Measurements from ENCODE around the gene NCOR2.

The NCOR2 gene

DNA sequence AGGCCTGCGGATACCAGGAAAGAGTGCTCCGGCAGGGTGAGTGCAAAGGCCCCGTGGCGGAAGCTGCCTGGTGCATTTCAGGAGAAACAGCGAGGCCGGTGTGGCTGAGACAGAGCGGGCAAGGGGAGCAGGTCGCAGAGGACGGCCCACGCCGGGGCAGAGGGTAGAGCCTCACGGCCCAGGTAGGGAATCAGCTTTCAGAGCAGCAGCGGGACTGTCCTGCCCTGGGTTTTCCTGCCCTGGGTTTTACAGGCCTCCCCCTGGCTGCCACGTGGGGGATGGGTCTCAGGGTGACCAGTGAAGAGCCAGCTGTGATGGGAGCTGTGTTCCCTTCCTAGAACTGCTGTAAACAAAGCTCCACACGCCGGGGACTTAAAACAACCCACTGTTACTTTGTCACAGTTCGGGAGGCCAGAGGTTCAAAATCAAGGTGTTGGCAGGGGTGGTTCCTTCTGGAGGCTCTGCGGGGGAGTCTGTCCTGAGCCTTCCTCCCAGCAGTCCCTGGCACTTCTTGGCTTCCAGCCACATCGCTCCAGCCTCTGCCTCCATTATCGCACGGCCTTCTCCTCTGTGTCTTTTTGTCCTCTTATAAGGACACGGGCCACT is 10.4 kb downstream of the NCOR2 start:
- no peaks in the 10 kb centered on the region for H3K9me3 ChIP-seq (ENCODE audit: control insufficient read depth, insufficient read depth, low read depth, low read length)
- H3K9ac ChIP-seq (ENCODE audit: low read length): peak overlapping the region; percentile 5
- H3K36me3 ChIP-seq (ENCODE audit: control insufficient read depth, insufficient read depth, low read length): no peaks in the 10 kb centered on the region
- H3K4me3 ChIP-seq (ENCODE audit: low read depth, low read length): no peak overlapping the region
- H3K27me3 ChIP-seq (ENCODE audit: control insufficient read depth, insufficient read depth, low read length): no peaks in the 10 kb centered on the region
- peak overlapping the region; percentile 29; the same call in 1 of the 2 replicates for H3K27ac ChIP-seq (ENCODE audit: low read depth, low read length)
- H3K4me1 ChIP-seq (ENCODE audit: control insufficient read depth, insufficient read depth, low read length): peaks cover 62% of the 10 kb centered on the region

DNA sequence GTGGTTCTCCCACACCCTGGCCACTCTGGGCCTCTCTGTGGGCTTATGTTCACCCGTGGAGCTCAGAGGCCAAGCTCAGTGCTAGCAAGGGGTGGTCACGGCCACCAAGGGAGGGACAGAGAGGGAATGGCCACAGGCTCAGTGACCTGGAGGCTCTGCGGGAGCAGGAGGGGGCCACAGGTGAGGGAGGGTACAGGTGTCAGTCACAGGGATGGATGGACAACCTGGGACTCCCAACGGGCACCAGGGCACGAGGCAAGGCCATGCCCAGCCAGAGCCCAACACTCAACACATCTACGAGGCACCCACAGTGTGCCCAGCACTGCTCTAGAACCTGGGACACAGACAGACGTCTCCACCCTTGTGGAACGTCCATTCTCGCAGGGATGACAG is 11.3 kb downstream of the NCOR2 start:
- H3K27me3 ChIP-seq (ENCODE audit: control insufficient read depth, insufficient read depth, low read length): no peaks in the 10 kb centered on the region
- no peak overlapping the region for H3K4me3 ChIP-seq (ENCODE audit: low read depth, low read length)
- no peak overlapping the region for H3K9ac ChIP-seq (ENCODE audit: low read length)
- H3K36me3 ChIP-seq (ENCODE audit: control insufficient read depth, insufficient read depth, low read length): no peaks in the 10 kb centered on the region
- H3K9me3 ChIP-seq (ENCODE audit: control insufficient read depth, insufficient read depth, low read depth, low read length): no peaks in the 10 kb centered on the region
- H3K27ac ChIP-seq (ENCODE audit: low read depth, low read length): no peak overlapping the region
- peaks cover 62% of the 10 kb centered on the region for H3K4me1 ChIP-seq (ENCODE audit: control insufficient read depth, insufficient read depth, low read length)

DNA sequence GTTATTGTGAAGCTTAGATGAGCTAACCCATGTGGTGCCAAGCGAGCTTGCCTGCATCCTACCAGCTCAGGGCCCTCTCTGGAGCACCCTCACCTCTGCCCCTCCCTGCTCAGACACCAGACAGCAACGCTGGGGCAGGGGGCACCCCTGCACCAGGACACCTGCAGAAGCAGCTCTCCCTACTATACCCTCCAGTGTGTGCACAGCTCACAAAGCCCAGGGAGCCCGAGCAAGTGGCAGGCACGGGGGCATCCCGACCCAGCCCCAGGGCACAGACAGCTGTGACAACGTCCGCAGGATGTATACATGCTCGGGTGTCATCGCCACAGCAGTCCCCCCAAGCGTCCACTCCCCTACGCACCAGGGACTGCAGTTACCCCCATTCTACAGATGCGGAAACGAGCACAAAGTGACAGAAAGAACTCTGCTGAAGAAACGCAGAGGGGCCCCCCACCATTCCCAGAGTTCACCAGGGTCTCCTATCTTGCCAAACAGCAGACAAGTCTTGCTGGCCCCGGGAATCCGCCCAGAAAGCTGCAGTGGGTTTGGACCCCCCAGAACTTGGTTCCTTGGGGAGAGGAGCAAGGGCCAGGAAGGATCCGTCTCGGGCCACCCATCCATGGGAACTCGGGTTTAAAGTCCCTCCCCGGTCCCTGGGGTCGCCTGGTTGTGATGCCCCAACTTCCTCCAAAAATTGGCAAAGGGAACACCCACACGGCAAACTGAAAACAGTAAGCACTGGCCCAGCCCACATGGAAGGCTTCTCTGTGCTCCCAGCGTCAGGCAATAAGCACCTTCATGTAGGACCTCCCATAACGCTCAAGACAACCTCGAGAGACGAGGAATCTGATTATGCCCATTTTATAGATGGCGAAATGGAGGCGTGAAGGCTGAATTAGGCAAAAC is 12.0 kb downstream of the NCOR2 start:
- Histone ChIP-seq H3K27me3 (ENCODE audit: control insufficient read depth, insufficient read depth, low read length) (no peaks in the 10 kb centered on the region), H3K4me1 (ENCODE audit: control insufficient read depth, insufficient read depth, low read length) (peaks cover 62% of the 10 kb centered on the region)

DNA sequence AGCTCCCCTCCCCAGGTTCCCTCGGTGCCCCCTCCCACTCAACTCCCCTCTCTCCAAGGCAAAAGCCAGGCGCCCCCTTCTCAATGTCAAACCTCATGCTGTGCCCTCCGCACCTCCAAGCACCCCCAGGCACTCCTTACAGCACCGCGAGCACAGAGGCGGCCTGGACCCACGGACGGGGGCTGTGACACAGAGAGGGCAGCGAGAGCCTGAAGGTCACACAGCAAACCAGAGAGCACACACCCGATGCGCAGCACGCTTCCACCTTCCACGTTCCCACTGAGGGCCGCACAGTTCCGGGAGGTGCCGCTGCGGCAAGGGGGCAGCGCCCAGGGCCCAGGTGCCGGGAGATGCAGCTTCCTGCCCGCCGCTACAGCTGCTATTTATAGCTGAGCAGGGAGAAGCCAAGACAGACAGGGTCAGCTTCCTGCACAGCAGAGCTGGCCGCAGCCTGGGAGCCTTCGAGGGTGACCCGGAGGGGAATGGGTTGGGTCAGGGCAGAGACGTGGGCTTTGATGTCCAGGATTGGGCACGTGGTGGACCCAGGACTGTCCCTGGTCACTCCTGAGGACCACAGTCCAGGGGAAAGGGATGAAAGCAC is 12.9 kb downstream of the NCOR2 start:
- Histone ChIP-seq H3K9ac (ENCODE audit: low read length) (no peak overlapping the region), H3K27me3 (ENCODE audit: control insufficient read depth, insufficient read depth, low read length) (no peaks in the 10 kb centered on the region), H3K4me1 (ENCODE audit: control insufficient read depth, insufficient read depth, low read length) (peaks cover 64% of the 10 kb centered on the region), H3K4me3 (ENCODE audit: low read depth, low read length) (no peak overlapping the region), H3K9me3 (ENCODE audit: control insufficient read depth, insufficient read depth, low read depth, low read length) (no peaks in the 10 kb centered on the region), H3K27ac (ENCODE audit: low read depth, low read length) (no peak overlapping the region), H3K36me3 (ENCODE audit: control insufficient read depth, insufficient read depth, low read length) (no peaks in the 10 kb centered on the region)

More for the DNA sequence above, 12.0 kb downstream of the NCOR2 start:
- Histone ChIP-seq H3K9ac (ENCODE audit: low read length) (no peak overlapping the region), H3K4me3 (ENCODE audit: low read depth, low read length) (no peak overlapping the region), H3K27ac (ENCODE audit: low read depth, low read length) (no peak overlapping the region), H3K9me3 (ENCODE audit: control insufficient read depth, insufficient read depth, low read depth, low read length) (no peaks in the 10 kb centered on the region), H3K36me3 (ENCODE audit: control insufficient read depth, insufficient read depth, low read length) (no peaks in the 10 kb centered on the region)

DNA sequence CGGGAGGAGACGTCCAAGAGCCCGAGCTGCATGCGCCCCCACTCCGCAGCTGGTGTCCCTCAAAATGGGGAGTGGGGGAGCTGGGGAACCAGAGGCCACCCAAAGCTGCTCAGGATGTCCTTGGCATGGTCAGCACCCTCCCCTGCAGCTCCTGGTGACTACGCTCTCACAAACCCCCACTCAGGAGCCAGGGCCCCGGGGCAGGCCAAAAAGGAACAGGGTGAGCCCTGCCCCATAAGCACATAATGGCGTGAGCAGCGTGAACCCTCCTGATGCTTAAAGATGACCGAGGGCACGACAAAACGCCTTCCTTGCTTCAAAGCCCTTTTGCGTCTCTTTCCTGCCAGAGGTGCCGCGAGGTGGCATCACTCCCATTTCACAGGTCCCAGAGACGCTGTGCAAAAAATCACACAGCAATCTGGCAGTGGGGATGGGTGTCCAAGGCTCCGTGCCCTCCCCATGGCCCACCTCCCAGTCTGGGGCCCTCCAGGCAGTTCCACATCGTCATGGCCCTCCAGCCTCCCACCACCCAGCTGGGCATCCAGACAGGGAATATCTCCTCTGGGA is 13.5 kb downstream of the NCOR2 start:
- H3K27ac ChIP-seq (ENCODE audit: low read depth, low read length): no peak overlapping the region

DNA sequence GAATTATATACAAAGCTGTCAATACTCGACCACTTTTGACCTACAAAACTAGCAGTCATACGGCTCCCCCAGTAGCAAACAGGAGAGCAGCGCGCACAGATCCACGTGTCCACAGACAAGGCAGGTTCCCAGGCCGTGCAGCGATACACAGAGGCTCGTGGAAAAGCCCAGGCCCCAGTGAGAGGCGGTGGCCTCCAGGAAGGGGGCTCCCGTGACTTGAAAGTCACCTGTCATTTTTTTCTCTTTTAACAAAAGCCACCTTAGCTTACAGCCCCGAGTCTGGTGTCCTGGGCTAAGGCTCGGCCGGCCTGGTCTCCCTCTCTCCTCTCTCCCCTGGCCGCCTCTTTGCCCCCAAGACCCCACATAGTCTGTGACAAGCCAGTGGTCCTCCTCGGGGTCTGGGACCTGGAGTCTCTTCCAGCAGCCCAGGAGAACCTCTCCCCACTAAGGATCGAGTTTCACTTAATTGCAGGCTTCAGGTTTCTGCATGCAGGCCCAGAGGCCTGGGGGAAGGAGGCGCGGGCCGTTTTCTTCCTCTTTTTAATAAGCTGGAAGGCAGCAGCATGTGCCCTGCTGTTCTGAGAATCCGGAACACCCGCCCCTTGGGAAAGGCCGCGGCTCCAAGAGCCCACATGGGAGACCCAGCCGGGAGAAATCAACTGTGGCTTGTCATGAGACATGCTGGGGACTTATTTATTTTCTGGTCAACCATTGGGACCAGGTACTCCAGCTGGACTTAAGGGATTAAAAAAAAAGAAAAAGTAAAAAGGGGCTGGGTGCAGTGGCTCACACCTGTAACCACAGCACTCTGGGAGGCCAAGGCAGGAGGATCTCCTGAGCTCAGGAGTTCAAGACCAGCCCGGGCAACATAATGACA is 15.9 kb downstream of the NCOR2 start:
- H3K9ac ChIP-seq (ENCODE audit: low read length): peak overlapping the region; percentile 55
- peaks cover 50% of the 10 kb centered on the region for H3K4me1 ChIP-seq (ENCODE audit: control insufficient read depth, insufficient read depth, low read length)
- H3K27ac ChIP-seq (ENCODE audit: low read depth, low read length): no peak overlapping the region; the same call in 1 of the 2 replicates

More for the DNA sequence above, 13.5 kb downstream of the NCOR2 start:
- H3K9me3 ChIP-seq (ENCODE audit: control insufficient read depth, insufficient read depth, low read depth, low read length): no peaks in the 10 kb centered on the region
- H3K27me3 ChIP-seq (ENCODE audit: control insufficient read depth, insufficient read depth, low read length): no peaks in the 10 kb centered on the region
- H3K9ac ChIP-seq (ENCODE audit: low read length): no peak overlapping the region
- peaks cover 64% of the 10 kb centered on the region for H3K4me1 ChIP-seq (ENCODE audit: control insufficient read depth, insufficient read depth, low read length)
- no peak overlapping the region for H3K4me3 ChIP-seq (ENCODE audit: low read depth, low read length)
- no peaks in the 10 kb centered on the region for H3K36me3 ChIP-seq (ENCODE audit: control insufficient read depth, insufficient read depth, low read length)

DNA sequence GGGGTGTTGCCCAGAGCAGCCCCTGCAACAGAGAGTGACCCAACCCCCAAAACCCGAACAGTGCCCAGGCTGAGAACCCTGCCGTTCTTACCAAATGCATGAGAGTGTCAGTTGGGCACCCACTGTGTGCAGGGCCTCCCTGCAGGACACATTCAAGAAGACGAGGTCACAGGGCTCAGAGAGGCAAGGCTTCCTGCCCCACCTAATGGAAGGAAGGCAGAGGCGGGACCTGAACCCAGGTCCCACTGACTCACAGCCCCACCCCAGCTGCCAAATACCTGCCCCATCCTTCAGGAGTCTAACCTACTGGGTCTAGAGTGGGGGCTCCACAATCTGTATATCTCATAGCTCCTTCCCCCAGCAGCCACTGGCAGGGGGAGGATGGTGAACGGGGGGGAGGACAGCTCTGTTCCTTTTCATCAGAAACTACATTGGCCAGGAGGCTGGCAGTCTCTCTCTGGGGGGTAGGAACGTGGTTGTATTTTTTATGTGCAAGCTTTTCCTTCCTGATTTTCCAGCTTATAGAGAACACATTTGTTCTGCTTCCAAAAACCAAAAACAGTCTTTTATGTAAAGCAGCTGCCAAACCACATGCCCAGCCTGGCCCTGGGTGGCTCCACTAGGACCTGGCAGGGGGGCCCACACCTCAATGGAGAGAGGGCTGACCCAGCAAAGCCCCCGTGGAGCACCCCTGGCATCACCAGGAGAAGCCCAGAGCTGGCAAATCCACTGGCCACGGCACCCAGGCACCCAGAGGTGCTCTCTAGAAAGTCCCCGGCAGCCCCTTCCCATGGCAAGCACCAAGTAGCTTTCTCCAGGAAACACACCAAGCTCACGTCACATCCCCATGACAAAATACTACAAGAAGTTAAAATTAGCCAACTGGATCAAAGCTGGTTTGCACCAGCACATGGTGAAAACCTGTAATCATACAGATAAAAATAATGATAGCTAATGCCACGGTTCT is 17.0 kb downstream of the NCOR2 start:
- Histone ChIP-seq H3K9me3 (ENCODE audit: control insufficient read depth, insufficient read depth, low read depth, low read length) (no peaks in the 10 kb centered on the region), H3K4me3 (ENCODE audit: low read depth, low read length) (no peak overlapping the region), H3K27me3 (ENCODE audit: control insufficient read depth, insufficient read depth, low read length) (no peaks in the 10 kb centered on the region), H3K27ac (ENCODE audit: low read depth, low read length) (no peak overlapping the region), H3K36me3 (ENCODE audit: control insufficient read depth, insufficient read depth, low read length) (peaks cover 5% of the 10 kb centered on the region; the same call in 1 of the 2 replicates), H3K9ac (ENCODE audit: low read length) (no peak overlapping the region), H3K4me1 (ENCODE audit: control insufficient read depth, insufficient read depth, low read length) (peaks cover 57% of the 10 kb centered on the region)

More for the DNA sequence above, 15.9 kb downstream of the NCOR2 start:
- peaks cover 5% of the 10 kb centered on the region; the same call in 1 of the 2 replicates for H3K36me3 ChIP-seq (ENCODE audit: control insufficient read depth, insufficient read depth, low read length)
- no peaks in the 10 kb centered on the region for H3K27me3 ChIP-seq (ENCODE audit: control insufficient read depth, insufficient read depth, low read length)
- H3K4me3 ChIP-seq (ENCODE audit: low read depth, low read length): no peak overlapping the region
- no peaks in the 10 kb centered on the region for H3K9me3 ChIP-seq (ENCODE audit: control insufficient read depth, insufficient read depth, low read depth, low read length)

DNA sequence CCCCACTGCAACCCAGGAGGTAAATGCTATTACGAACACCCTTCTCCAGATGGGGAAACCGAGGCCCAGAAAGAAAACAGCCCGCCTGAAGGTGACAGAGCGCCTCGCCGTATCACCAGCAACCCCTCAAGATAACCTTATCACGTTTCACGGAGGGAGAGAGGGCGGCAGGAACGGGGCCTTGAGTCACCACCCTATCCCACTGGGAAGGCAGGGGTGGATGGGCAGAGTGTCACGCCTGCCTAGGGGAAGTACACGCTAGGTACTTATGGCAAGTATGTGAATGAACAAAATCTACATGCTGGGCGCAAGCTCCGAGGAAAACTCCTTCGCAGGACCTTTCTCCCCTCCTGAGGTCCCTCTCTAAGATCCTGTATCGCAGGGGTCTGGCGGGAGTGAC is 17.8 kb downstream of the NCOR2 start:
- no peak overlapping the region for H3K4me3 ChIP-seq (ENCODE audit: low read depth, low read length)
- no peaks in the 10 kb centered on the region for H3K9me3 ChIP-seq (ENCODE audit: control insufficient read depth, insufficient read depth, low read depth, low read length)
- no peak overlapping the region for H3K9ac ChIP-seq (ENCODE audit: low read length)
- H3K4me1 ChIP-seq (ENCODE audit: control insufficient read depth, insufficient read depth, low read length): peaks cover 62% of the 10 kb centered on the region
- peaks cover 5% of the 10 kb centered on the region; the same call in 1 of the 2 replicates for H3K36me3 ChIP-seq (ENCODE audit: control insufficient read depth, insufficient read depth, low read length)
- no peak overlapping the region for H3K27ac ChIP-seq (ENCODE audit: low read depth, low read length)
- no peaks in the 10 kb centered on the region for H3K27me3 ChIP-seq (ENCODE audit: control insufficient read depth, insufficient read depth, low read length)

DNA sequence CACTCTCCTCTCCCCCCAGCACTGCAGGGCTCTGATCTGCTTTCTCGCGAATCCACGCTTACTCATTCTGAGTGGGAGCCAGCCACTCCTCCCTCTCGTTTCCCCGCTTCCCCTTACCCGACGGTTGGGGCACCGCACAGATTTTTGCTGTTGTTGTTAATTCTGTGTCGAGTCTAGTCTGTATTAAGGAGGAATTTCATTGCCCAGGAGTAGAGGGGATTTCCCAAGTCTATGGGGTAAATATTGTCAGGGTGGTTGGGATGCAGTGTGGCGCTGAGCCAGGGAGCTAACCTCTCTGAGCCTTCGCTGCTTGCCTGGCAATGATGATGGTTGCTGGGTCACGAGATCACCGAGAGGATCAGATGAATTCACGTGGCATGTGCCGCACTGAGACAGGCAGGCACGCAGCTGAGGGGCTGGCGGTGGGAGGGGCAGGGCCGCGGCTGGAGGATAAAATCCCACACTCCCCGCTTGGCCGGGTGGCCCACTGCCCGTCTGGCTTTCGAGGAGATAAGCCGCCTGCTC is 18.5 kb downstream of the NCOR2 start:
- Histone ChIP-seq H3K9ac (ENCODE audit: low read length) (no peak overlapping the region), H3K4me3 (ENCODE audit: low read depth, low read length) (no peak overlapping the region), H3K4me1 (ENCODE audit: control insufficient read depth, insufficient read depth, low read length) (peaks cover 66% of the 10 kb centered on the region), H3K27ac (ENCODE audit: low read depth, low read length) (no peak overlapping the region; the same call in 1 of the 2 replicates), H3K27me3 (ENCODE audit: control insufficient read depth, insufficient read depth, low read length) (no peaks in the 10 kb centered on the region), H3K36me3 (ENCODE audit: control insufficient read depth, insufficient read depth, low read length) (peaks cover 5% of the 10 kb centered on the region; the same call in 1 of the 2 replicates), H3K9me3 (ENCODE audit: control insufficient read depth, insufficient read depth, low read depth, low read length) (no peaks in the 10 kb centered on the region)

Measured in HUES6 (cell line).